Tibial artery (tissue), 4 donors: Measurements from ENCODE around the gene KRR1.
"Not testable (repeated sequence)": the region's sequence is repeated elsewhere in the genome, so short reads cannot be mapped to it uniquely, and the experiment has no call there.

Source experiments
- DNase-seq, 2 donors: peaks; one replicate each; pipeline ENCODE4 v3.0.0-alpha.2; 2019
- H3K27ac ChIP-seq, 2 donors: fragments of 200-600 bp; sonication (generic) in 1 of 2; 1 replicate in 1 of 2; 2 replicates in 1 of 2; pipeline ENCODE4 v1.5.1; 2018 to 2019; ENCODE audit warnings: mild to moderate bottlenecking in 1 of 2
- H3K27me3 ChIP-seq, 2 donors: fragments of 200-600 bp; sonication (generic) in 1 of 2; one replicate each; pipeline versions ENCODE4 v1.5.1 to v1.6.0; 2016 to 2019
- H3K36me3 ChIP-seq, 3 donors: fragments of 200-600 bp; sonication (generic) in 2 of 3; one replicate each; pipeline ENCODE4 v1.5.1; 2016 to 2019; ENCODE audit warnings: mild to moderate bottlenecking in 2 of 3
- H3K4me1 ChIP-seq, 4 donors: fragments of 200-600 bp; sonication (generic) in 2 of 4; 1 replicate in 3 of 4; 2 replicates in 1 of 4; pipeline ENCODE4 v1.5.1; 2016 to 2019
- H3K4me3 ChIP-seq, 2 donors: fragments of 200-600 bp; sonication (generic) in 1 of 2; 1 replicate in 1 of 2; 2 replicates in 1 of 2; pipeline ENCODE4 v1.5.1; 2018 to 2019; ENCODE audit warnings: mild to moderate bottlenecking in 2 of 2
- H3K9me3 ChIP-seq, 3 donors: fragments of 200-600 bp; sonication (generic) in 1 of 3; one replicate each; pipeline ENCODE4 v1.5.1; 2016 to 2019
- intact Hi-C: fragments of 100-400 bp; cut with DNase I; formaldehyde crosslinking; loops from one replicate; pipeline ENCODE4 v1.15.0; 2023; ENCODE audit warnings: low total_unique reads
- TF ChIP-seq, protein P1 (sequence below), 2 experiments: fragments of 200-600 bp in 1 of 2; fragments of 450-650 bp in 1 of 2; IDR thresholded peaks; one replicate each; pipeline ENCODE4 v1.5.1; 2017 to 2019; ENCODE audit warnings: antibody characterized with exemption in 2 of 2, mild to moderate bottlenecking in 1 of 2, moderate library complexity in 1 of 2

The KRR1 gene

DNA sequence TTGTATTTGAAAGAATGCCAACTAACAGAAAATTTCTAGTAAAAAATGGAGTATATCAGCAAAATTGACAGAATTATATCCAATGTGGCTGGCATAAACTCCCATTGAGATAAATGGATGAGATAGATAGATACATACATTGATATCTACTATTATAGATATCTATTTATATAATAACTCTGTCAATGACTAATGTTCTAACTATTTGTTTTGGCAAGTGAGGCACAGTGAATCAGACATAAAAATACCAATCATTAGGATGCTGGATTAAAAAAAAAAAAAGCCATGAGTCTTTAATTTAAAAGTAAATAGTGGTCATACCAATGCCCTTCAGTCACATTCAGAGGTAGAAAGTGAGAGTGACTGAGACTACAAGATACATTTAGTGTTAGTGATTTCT, 64.6 kb downstream of the KRR1 start:
- Histone ChIP-seq H3K4me1 (no peaks in the 10 kb centered on the region), H3K36me3 (no peaks in the 10 kb centered on the region), H3K9me3 (no peaks in the 10 kb centered on the region), H3K27me3 (no peaks in the 10 kb centered on the region), H3K27ac (no peak overlapping the region), H3K4me3 (no peak overlapping the region)
- TF ChIP-seq, protein P1, sequence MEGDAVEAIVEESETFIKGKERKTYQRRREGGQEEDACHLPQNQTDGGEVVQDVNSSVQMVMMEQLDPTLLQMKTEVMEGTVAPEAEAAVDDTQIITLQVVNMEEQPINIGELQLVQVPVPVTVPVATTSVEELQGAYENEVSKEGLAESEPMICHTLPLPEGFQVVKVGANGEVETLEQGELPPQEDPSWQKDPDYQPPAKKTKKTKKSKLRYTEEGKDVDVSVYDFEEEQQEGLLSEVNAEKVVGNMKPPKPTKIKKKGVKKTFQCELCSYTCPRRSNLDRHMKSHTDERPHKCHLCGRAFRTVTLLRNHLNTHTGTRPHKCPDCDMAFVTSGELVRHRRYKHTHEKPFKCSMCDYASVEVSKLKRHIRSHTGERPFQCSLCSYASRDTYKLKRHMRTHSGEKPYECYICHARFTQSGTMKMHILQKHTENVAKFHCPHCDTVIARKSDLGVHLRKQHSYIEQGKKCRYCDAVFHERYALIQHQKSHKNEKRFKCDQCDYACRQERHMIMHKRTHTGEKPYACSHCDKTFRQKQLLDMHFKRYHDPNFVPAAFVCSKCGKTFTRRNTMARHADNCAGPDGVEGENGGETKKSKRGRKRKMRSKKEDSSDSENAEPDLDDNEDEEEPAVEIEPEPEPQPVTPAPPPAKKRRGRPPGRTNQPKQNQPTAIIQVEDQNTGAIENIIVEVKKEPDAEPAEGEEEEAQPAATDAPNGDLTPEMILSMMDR (IDR thresholded peaks at IDR 0.05): no peak
- no peak for DNase-seq
- intact Hi-C loops: no loop called here

DNA sequence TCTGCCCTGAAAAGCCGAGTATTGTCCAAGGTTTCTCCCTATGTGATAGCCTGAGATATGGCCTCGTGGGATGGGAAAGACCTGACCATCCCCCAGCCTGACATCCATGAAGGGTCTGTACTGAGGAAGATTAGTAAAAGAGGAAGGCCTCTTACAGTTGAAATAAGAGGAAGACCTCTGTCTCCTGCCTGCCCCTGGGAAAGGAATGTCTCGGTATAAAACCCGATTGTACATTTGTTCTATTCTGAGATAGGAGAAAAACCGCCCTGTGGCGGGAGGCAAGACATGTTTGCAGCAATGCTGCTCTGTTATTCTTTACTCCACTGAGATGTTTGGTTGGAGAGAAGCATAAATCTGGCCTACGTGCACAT, 66.3 kb downstream of the KRR1 start:
- H3K4me3 ChIP-seq, H3K36me3 ChIP-seq, H3K27ac ChIP-seq, H3K4me1 ChIP-seq, H3K9me3 ChIP-seq, intact Hi-C loops, DNase-seq, H3K27me3 ChIP-seq: not testable (repeated sequence)

DNA sequence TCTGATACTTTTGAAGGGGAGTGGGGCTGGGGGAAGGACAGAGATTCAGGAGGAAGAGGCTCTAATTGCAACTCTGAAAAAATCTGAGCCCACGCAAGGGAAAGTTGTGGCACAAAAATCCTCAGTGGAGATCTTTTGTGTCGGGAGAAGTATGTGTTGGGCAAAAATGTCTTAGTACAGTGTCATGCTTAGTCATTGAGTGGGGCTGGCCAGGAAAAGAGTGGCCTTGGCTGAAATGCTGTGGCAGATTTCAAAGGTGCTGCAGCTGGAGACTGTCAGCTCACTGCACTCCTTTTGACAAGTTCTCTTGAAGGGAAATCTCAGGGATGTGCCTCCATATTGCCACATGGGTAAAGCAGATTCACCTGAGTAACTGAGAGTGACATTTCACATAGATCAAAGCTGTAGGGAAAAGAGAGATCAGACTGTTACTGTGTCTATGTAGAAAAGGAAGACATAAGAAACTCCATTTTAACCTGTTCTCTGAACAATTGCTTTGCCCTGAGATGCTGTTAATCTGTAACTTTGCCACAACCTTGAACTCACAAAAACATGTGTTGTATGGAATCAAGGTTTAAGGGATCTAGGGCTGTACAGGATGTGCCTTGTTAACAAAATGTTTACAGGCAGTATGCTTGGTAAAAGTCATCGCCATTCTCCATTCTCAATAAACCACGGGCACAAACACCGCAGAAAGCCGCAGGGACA, 66.8 kb downstream of the KRR1 start:
- Histone ChIP-seq H3K4me3 (no peak overlapping the region), H3K9me3 (no peaks in the 10 kb centered on the region), H3K27ac (no peak overlapping the region), H3K36me3 (no peaks in the 10 kb centered on the region), H3K27me3 (no peaks in the 10 kb centered on the region), H3K4me1 (no peaks in the 10 kb centered on the region)
- TF ChIP-seq, protein P1 (IDR thresholded peaks at IDR 0.05): no peak
- intact Hi-C loops: no loop called here
- no peak for DNase-seq

DNA sequence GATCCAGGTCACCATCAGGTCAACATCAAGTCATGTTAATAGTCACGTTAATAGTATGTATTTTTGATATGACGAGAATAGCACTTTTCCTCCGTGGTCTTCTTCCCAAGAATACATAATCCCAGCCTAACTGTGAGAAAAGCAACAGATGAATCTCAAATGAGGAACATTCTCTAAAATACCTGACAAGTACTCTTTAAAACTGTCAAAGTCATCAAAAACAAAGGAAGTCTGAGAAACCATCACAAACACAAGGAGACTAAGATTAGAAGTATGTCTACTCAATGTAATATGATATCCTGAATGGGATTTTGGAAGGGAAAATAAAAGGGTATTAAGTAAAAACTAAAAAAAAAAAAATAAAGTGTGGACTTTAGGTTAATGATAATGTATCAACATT, 67.7 kb downstream of the KRR1 start:
- Histone ChIP-seq H3K36me3 (no peaks in the 10 kb centered on the region), H3K4me1 (no peaks in the 10 kb centered on the region), H3K9me3 (no peaks in the 10 kb centered on the region), H3K27me3 (no peaks in the 10 kb centered on the region), H3K4me3 (no peak overlapping the region), H3K27ac (no peak overlapping the region)
- intact Hi-C loops: no loop called here
- no peak for DNase-seq
- TF ChIP-seq, protein P1 (IDR thresholded peaks at IDR 0.05): no peak

DNA sequence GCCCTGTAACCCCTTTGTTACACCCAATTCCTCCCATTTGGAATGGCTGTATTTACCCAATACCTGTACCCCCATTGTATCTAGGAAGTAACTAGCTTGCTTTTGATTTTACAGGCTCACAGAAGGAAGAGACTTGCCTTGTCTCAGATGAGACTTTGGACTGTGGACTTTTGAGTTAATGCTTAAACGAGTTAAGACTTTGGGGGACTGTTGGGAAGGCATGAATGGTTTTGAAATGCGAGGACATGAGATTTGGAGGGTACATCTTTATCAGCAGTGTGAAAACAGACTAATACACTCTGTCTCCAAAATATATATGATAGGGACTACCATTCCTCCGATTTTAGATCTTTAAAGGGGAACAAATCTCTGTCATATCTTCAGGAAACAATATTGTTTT, 69.0 kb downstream of the KRR1 start:
- H3K36me3 ChIP-seq, H3K27ac ChIP-seq, DNase-seq, intact Hi-C loops, H3K27me3 ChIP-seq, H3K9me3 ChIP-seq, H3K4me1 ChIP-seq, H3K4me3 ChIP-seq: not testable (repeated sequence)

DNA sequence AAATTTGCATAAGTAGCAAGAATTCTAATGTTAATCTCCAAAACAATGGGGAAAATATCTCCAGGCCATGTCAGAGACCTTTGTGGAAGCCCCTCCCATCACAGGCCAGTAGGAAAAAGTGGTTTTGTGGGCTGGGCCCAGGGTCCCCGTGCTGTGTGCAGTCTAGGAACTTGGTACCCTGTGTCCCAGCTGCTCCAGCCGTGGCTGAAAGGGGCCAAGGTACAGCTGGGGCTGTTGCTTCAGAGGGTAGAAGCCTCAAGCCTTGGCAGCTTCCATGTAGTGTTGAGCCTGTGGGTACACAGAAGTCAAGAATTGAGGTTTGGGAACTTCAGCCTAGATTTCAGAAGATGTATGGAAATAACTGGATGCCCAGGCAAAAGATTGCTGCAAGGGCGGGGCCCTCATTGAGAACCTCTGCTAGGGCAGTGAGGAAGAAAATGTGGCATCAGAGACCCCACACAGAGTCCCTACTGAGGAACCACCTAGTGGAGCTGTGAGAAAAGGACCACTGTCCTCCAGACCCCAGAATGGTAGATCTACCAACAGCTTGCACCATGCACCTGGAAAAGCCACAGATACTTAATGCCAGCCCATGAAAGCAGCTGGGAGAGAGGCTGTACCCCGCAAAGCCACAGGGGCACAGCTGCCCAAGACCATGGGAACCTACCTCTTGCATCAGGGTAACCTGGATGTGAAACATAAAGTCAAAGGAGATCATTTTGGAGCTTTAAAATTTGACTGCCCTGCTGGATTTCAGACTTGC, 69.5 kb downstream of the KRR1 start:
- H3K4me1 ChIP-seq, DNase-seq, H3K27me3 ChIP-seq, H3K4me3 ChIP-seq, H3K9me3 ChIP-seq, intact Hi-C loops, H3K27ac ChIP-seq, H3K36me3 ChIP-seq: not testable (repeated sequence)
